Karpas-422 (cell line): ENCODE measurements around the gene ZBTB7C. TPM values are rescaled to one million over a fixed set of nuclear protein-coding genes. Genes with fewer than 3 reads are reported as not detected.

Experiments used
- DNase-seq: peaks from one replicate; pipeline ENCODE4 v3.0.0-alpha.2; 2015
- H2AFZ ChIP-seq: fragments of 200-600 bp; sonication (generic); 2 replicates; pipeline ENCODE4 v1.6.1; 2014; ENCODE audit warnings: antibody characterized with exemption, low read length, mixed read lengths
- H3K27ac ChIP-seq: fragments of 200-600 bp; sonication (generic); 2 replicates; pipeline ENCODE4 v1.5.1; 2014; ENCODE audit warnings: mild to moderate bottlenecking, low read length, moderate library complexity
- H3K27me3 ChIP-seq: fragments of 200-600 bp; sonication (generic); 2 replicates; pipeline ENCODE4 v1.6.1; 2014; ENCODE audit warnings: low read length, mixed read lengths
- H3K36me3 ChIP-seq: fragments of 200-600 bp; sonication (generic); 2 replicates; pipeline ENCODE4 v1.6.1; 2014; ENCODE audit warnings: low read length, mixed read lengths; ENCODE audit not compliant: insufficient read depth
- H3K4me1 ChIP-seq: fragments of 200-600 bp; sonication (generic); 2 replicates; pipeline ENCODE4 v1.6.1; 2014; ENCODE audit warnings: mild to moderate bottlenecking, low read length, mixed read lengths
- H3K4me2 ChIP-seq: fragments of 200-600 bp; sonication (generic); 2 replicates; pipeline ENCODE4 v1.6.1; 2014; ENCODE audit warnings: low read length, low read depth, mild to moderate bottlenecking; ENCODE audit not compliant: poor library complexity, severe bottlenecking
- H3K4me3 ChIP-seq: fragments of 200-600 bp; sonication (generic); 2 replicates; pipeline ENCODE4 v1.5.1; 2014; ENCODE audit warnings: mild to moderate bottlenecking, antibody characterized with exemption, low read length, mixed read lengths
- H3K79me2 ChIP-seq: fragments of 200-600 bp; sonication (generic); 2 replicates; pipeline ENCODE4 v1.6.1; 2014; ENCODE audit warnings: mild to moderate bottlenecking, low read length, mixed read lengths
- H3K9ac ChIP-seq: fragments of 200-600 bp; sonication (generic); 2 replicates; pipeline ENCODE4 v1.6.0; 2014; ENCODE audit warnings: low read length
- H3K9me2 ChIP-seq: fragments of 200-600 bp; sonication (generic), shearing (Covaris generic); replicated peaks from 2 replicates; pipeline ENCODE4 v1.6.0; 2014; ENCODE audit warnings: mild to moderate bottlenecking, low read length, moderate library complexity; ENCODE audit not compliant: insufficient read depth
- H3K9me3 ChIP-seq: fragments of 300-700, 200-600 bp; sonication (generic); 2 replicates; pipeline ENCODE4 v1.6.1; 2014; ENCODE audit warnings: low read length, mixed read lengths
- H4K20me1 ChIP-seq: fragments of 200-600 bp; sonication (generic); 2 replicates; pipeline ENCODE4 v1.6.1; 2014; ENCODE audit warnings: mild to moderate bottlenecking, antibody characterized with exemption, low read length, low read depth; ENCODE audit not compliant: insufficient read depth
- total RNA-seq: library from RNA; depleted of rRNA; stranded (reverse); fragments of >200 nt; shearing (Covaris generic); gene quantifications from 2 replicates; pipeline ENCODE4 v1.2.3, GENCODE V29; 2014; ENCODE audit warnings: low replicate concordance

The ZBTB7C gene
- total RNA-seq, 1 experiment from 2014 or later, result not detected

GRCh38 chr18:48186861-48187260 is 222.3 kb downstream of the ZBTB7C start:
- Histone ChIP-seq H3K9me2 (no peaks in the 10 kb centered on the region), H3K4me2 (no peak overlapping the region), H3K4me1 (no peaks in the 10 kb centered on the region), H3K27me3 (peaks cover 3% of the 10 kb centered on the region; the same call in 1 of the 2 replicates), H3K4me3 (no peak overlapping the region), H3K27ac (no peak overlapping the region), H3K36me3 (no peaks in the 10 kb centered on the region), H3K9ac (no peak overlapping the region), H2AFZ (no peak overlapping the region), H4K20me1 (no peaks in the 10 kb centered on the region), H3K9me3 (no peaks in the 10 kb centered on the region), H3K79me2 (no peaks in the 10 kb centered on the region)
- DNase-seq, result no peak

GRCh38 chr18:48186131-48186766 is 222.9 kb downstream of the ZBTB7C start:
- no peak overlapping the region for H2AFZ ChIP-seq
- H3K79me2 ChIP-seq, result no peaks in the 10 kb centered on the region
- DNase-seq, result no peak
- peaks cover 3% of the 10 kb centered on the region; the same call in 1 of the 2 replicates for H3K27me3 ChIP-seq
- H3K9ac ChIP-seq, result no peak overlapping the region
- H4K20me1 ChIP-seq, result no peaks in the 10 kb centered on the region
- H3K9me3 ChIP-seq, result no peaks in the 10 kb centered on the region
- H3K27ac ChIP-seq, result no peak overlapping the region
- no peaks in the 10 kb centered on the region for H3K4me1 ChIP-seq
- no peak overlapping the region for H3K4me3 ChIP-seq
- H3K36me3 ChIP-seq, result no peaks in the 10 kb centered on the region
- H3K9me2 ChIP-seq, result no peaks in the 10 kb centered on the region
- H3K4me2 ChIP-seq, result no peak overlapping the region

GRCh38 chr18:48184118-48184517 is 225.1 kb downstream of the ZBTB7C start:
- Histone ChIP-seq H3K4me2 (no peak overlapping the region), H3K4me1 (no peaks in the 10 kb centered on the region)

GRCh38 chr18:48183613-48184012 is 225.6 kb downstream of the ZBTB7C start:
- Histone ChIP-seq H3K4me2 (no peak overlapping the region), H3K9me3 (no peaks in the 10 kb centered on the region), H4K20me1 (no peaks in the 10 kb centered on the region), H3K79me2 (no peaks in the 10 kb centered on the region), H2AFZ (no peak overlapping the region), H3K9me2 (no peaks in the 10 kb centered on the region), H3K4me3 (no peak overlapping the region), H3K27me3 (peaks cover 3% of the 10 kb centered on the region; the same call in 1 of the 2 replicates), H3K27ac (no peak overlapping the region), H3K9ac (no peak overlapping the region), H3K36me3 (no peaks in the 10 kb centered on the region), H3K4me1 (no peaks in the 10 kb centered on the region)
- no peak for DNase-seq

More at GRCh38 chr18:48184118-48184517, 225.1 kb downstream of the ZBTB7C start:
- no peaks in the 10 kb centered on the region for H3K9me2 ChIP-seq
- no peak overlapping the region for H3K4me3 ChIP-seq
- peaks cover 3% of the 10 kb centered on the region; the same call in 1 of the 2 replicates for H3K27me3 ChIP-seq
- no peak overlapping the region for H3K27ac ChIP-seq
- no peaks in the 10 kb centered on the region for H4K20me1 ChIP-seq
- no peak overlapping the region for H3K9ac ChIP-seq
- H3K9me3 ChIP-seq, result no peaks in the 10 kb centered on the region
- H3K79me2 ChIP-seq, result no peaks in the 10 kb centered on the region
- no peaks in the 10 kb centered on the region for H3K36me3 ChIP-seq
- H2AFZ ChIP-seq, result no peak overlapping the region
- DNase-seq, result no peak

GRCh38 chr18:48182779-48183178 is 226.4 kb downstream of the ZBTB7C start:
- Histone ChIP-seq H3K4me2 (no peak overlapping the region), H3K27ac (no peak overlapping the region), H3K4me1 (no peaks in the 10 kb centered on the region), H2AFZ (no peak overlapping the region), H3K9me2 (no peaks in the 10 kb centered on the region), H3K4me3 (no peak overlapping the region), H3K27me3 (peaks cover 3% of the 10 kb centered on the region; the same call in 1 of the 2 replicates), H3K9me3 (no peaks in the 10 kb centered on the region), H3K9ac (no peak overlapping the region), H3K79me2 (no peaks in the 10 kb centered on the region), H4K20me1 (no peaks in the 10 kb centered on the region), H3K36me3 (no peaks in the 10 kb centered on the region)
- no peak for DNase-seq

GRCh38 chr18:48181857-48182256 is 227.3 kb downstream of the ZBTB7C start:
- no peaks in the 10 kb centered on the region for H3K9me2 ChIP-seq
- no peaks in the 10 kb centered on the region for H4K20me1 ChIP-seq
- H3K36me3 ChIP-seq, result no peaks in the 10 kb centered on the region
- H3K4me3 ChIP-seq, result no peak overlapping the region
- no peak for DNase-seq
- no peaks in the 10 kb centered on the region for H3K4me1 ChIP-seq
- no peak overlapping the region for H2AFZ ChIP-seq
- H3K9me3 ChIP-seq, result no peaks in the 10 kb centered on the region
- no peak overlapping the region for H3K4me2 ChIP-seq
- H3K27me3 ChIP-seq, result peaks cover 3% of the 10 kb centered on the region; the same call in 1 of the 2 replicates
- no peak overlapping the region for H3K9ac ChIP-seq
- no peak overlapping the region for H3K27ac ChIP-seq
- no peaks in the 10 kb centered on the region for H3K79me2 ChIP-seq

GRCh38 chr18:48181087-48181823 is 227.9 kb downstream of the ZBTB7C start:
- Histone ChIP-seq H3K9ac (no peak overlapping the region), H2AFZ (no peak overlapping the region)

GRCh38 chr18:48179666-48180065 is 229.5 kb downstream of the ZBTB7C start:
- Histone ChIP-seq H3K9me2 (no peaks in the 10 kb centered on the region), H4K20me1 (no peaks in the 10 kb centered on the region), H3K4me3 (no peak overlapping the region), H3K27me3 (peaks cover 3% of the 10 kb centered on the region; the same call in 1 of the 2 replicates), H3K27ac (no peak overlapping the region), H3K79me2 (no peaks in the 10 kb centered on the region), H3K9ac (no peak overlapping the region), H3K4me2 (no peak overlapping the region), H3K4me1 (no peaks in the 10 kb centered on the region), H3K36me3 (no peaks in the 10 kb centered on the region), H3K9me3 (no peaks in the 10 kb centered on the region), H2AFZ (no peak overlapping the region)
- no peak for DNase-seq

More at GRCh38 chr18:48181087-48181823, 227.9 kb downstream of the ZBTB7C start:
- H3K4me2 ChIP-seq, result no peak overlapping the region
- no peaks in the 10 kb centered on the region for H3K4me1 ChIP-seq
- no peak for DNase-seq
- no peak overlapping the region for H3K4me3 ChIP-seq
- H3K9me2 ChIP-seq, result no peaks in the 10 kb centered on the region
- no peaks in the 10 kb centered on the region for H4K20me1 ChIP-seq
- peaks cover 3% of the 10 kb centered on the region; the same call in 1 of the 2 replicates for H3K27me3 ChIP-seq
- H3K36me3 ChIP-seq, result no peaks in the 10 kb centered on the region
- no peaks in the 10 kb centered on the region for H3K9me3 ChIP-seq
- H3K79me2 ChIP-seq, result no peaks in the 10 kb centered on the region
- H3K27ac ChIP-seq, result no peak overlapping the region
